ENCODE results near the gene NOP10. TPM values are rescaled to one million over a fixed set of nuclear protein-coding genes. Genes with fewer than 3 reads are reported as not detected.

NOP10 gene
- total RNA-seq, 1 donor from 2014 or later, result 143 TPM

DNA sequence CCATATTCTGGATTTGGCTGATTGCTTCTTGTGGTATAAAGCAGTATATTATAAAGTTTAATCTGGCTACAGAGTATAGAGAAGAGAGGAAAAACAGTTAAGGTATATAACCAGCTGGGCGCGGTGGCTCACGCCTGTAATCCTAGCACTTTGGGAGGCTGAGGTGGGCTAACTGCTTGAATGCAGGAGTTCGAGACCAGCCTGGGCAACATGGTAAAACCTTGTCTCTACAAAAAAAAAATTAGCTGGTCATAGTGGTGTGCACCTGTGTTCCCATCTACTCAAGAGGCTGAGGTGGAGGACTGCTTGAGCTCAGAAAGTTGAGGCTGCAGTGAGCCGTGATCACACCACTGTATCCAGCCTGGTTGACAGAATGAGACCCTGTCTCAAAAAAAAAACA, 12.7 kb downstream of the NOP10 start:
- no peaks in the 10 kb centered on the region for H3K36me3 Mint-ChIP-seq
- no peak overlapping the region for H3K4me3 Mint-ChIP-seq
- DNase-seq (ENCODE audit: extremely low spot score, unreplicated experiment), result no peak
- H3K9me3 Mint-ChIP-seq, result no peaks in the 10 kb centered on the region
- no peak overlapping the region for H3K27ac Mint-ChIP-seq
- H3K4me1 Mint-ChIP-seq (ENCODE audit: unreplicated experiment), result no peaks in the 10 kb centered on the region
- H3K27me3 Mint-ChIP-seq, result no peaks in the 10 kb centered on the region
- TF ChIP-seq, protein P1, sequence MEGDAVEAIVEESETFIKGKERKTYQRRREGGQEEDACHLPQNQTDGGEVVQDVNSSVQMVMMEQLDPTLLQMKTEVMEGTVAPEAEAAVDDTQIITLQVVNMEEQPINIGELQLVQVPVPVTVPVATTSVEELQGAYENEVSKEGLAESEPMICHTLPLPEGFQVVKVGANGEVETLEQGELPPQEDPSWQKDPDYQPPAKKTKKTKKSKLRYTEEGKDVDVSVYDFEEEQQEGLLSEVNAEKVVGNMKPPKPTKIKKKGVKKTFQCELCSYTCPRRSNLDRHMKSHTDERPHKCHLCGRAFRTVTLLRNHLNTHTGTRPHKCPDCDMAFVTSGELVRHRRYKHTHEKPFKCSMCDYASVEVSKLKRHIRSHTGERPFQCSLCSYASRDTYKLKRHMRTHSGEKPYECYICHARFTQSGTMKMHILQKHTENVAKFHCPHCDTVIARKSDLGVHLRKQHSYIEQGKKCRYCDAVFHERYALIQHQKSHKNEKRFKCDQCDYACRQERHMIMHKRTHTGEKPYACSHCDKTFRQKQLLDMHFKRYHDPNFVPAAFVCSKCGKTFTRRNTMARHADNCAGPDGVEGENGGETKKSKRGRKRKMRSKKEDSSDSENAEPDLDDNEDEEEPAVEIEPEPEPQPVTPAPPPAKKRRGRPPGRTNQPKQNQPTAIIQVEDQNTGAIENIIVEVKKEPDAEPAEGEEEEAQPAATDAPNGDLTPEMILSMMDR (conservative IDR thresholded peaks at IDR 0.05), result no peak

DNA sequence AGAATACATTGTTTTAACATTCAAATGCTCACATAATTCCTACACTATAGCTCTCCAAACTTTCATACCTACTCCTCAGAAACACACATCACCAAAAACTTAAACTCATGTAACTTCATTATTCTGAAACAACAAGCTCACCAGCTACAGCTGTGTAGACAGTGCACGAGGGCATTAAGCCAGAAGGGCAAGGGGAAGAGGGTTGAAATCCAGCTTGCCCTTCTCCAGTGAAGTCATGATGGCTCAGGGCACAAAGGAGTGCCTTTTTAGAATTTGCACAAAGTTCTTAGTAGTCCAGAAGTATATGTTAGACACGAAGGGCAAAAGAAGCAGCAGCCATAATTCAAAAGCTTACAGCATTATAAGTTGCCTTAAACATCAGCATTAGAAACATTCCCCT, 13.9 kb downstream of the NOP10 start:
- H3K36me3 Mint-ChIP-seq, result no peaks in the 10 kb centered on the region
- H3K9me3 Mint-ChIP-seq, result no peaks in the 10 kb centered on the region
- no peaks in the 10 kb centered on the region for H3K4me1 Mint-ChIP-seq (ENCODE audit: unreplicated experiment)
- DNase-seq (ENCODE audit: extremely low spot score, unreplicated experiment), result no peak
- H3K27me3 Mint-ChIP-seq, result no peaks in the 10 kb centered on the region
- no peak overlapping the region for H3K4me3 Mint-ChIP-seq
- H3K27ac Mint-ChIP-seq, result no peak overlapping the region
- TF ChIP-seq, protein P1 (conservative IDR thresholded peaks at IDR 0.05), result no peak

DNA sequence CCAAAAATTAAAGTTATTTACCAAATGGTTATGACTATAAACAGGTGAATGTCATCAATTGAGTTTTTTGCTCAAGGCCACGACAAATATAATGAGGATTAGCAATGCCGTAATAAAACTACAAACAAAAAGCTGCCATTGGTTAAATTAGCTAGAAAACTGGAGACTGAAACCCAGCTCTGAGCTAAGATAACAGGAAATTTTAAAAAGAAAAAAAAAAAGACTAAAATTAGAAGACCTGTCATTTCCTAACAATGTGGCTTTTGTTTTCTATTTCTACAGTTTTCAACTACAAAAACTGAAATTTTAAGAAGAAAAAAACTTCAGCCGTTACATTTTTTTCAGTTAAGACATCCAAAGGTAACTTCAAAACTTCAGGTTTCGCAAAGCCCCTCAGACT, 15.0 kb downstream of the NOP10 start:
- Mint-ChIP-seq H3K4me3 (no peak overlapping the region), H3K27me3 (no peaks in the 10 kb centered on the region), H3K27ac (no peak overlapping the region), H3K9me3 (no peaks in the 10 kb centered on the region), H3K36me3 (no peaks in the 10 kb centered on the region), H3K4me1 (ENCODE audit: unreplicated experiment) (no peaks in the 10 kb centered on the region)
- TF ChIP-seq, protein P1 (conservative IDR thresholded peaks at IDR 0.05), result no peak
- no peak for DNase-seq (ENCODE audit: extremely low spot score, unreplicated experiment)

DNA sequence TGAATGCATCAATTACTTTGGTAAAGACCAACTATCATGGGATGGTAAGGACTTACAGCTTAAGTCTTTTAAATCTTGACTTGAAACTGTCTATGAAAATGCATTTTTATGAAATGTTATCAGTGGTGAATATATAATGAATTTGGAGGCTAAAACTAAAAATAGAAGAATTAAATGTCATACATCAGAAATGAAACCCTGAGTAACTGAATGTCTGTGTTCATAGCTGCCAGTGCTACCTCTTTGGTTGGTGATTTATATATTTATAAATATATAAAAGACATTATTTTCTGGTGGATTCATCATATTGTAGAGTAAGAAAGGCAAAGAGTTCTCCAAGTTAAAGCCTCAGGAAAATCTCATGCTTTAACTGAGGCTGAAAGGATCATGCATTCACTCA, 17.6 kb downstream of the NOP10 start:
- Mint-ChIP-seq H3K27ac (no peak overlapping the region), H3K4me1 (ENCODE audit: unreplicated experiment) (no peaks in the 10 kb centered on the region), H3K27me3 (no peaks in the 10 kb centered on the region), H3K9me3 (no peaks in the 10 kb centered on the region), H3K36me3 (no peaks in the 10 kb centered on the region), H3K4me3 (no peak overlapping the region)
- TF ChIP-seq, protein P1 (conservative IDR thresholded peaks at IDR 0.05), result no peak
- DNase-seq (ENCODE audit: extremely low spot score, unreplicated experiment), result no peak

GRCh38 chr15:34324933-34325332, 18.0 kb downstream of the NOP10 start:
- Mint-ChIP-seq H3K27me3 (no peaks in the 10 kb centered on the region), H3K27ac (no peak overlapping the region), H3K9me3 (no peaks in the 10 kb centered on the region), H3K4me3 (no peak overlapping the region), H3K36me3 (no peaks in the 10 kb centered on the region), H3K4me1 (ENCODE audit: unreplicated experiment) (no peaks in the 10 kb centered on the region)
- DNase-seq (ENCODE audit: extremely low spot score, unreplicated experiment), result no peak
- TF ChIP-seq, protein P1 (conservative IDR thresholded peaks at IDR 0.05), result no peak

GRCh38 chr15:34323217-34323616, 19.7 kb downstream of the NOP10 start:
- TF ChIP-seq, protein P1 (conservative IDR thresholded peaks at IDR 0.05), result no peak
- no peak for DNase-seq (ENCODE audit: extremely low spot score, unreplicated experiment)
- Mint-ChIP-seq H3K4me1 (ENCODE audit: unreplicated experiment) (peaks cover 8% of the 10 kb centered on the region), H3K9me3 (no peaks in the 10 kb centered on the region), H3K27ac (no peak overlapping the region), H3K36me3 (no peaks in the 10 kb centered on the region), H3K4me3 (no peak overlapping the region), H3K27me3 (no peaks in the 10 kb centered on the region)
